Transverse colon (tissue), 4 donors: Measurements from ENCODE around the gene LSM14B.

ENCODE experiments used
- POLR2AphosphoS5 ChIP-seq, 3 donors: sonication (generic); formaldehyde crosslinking; IDR thresholded peaks; one replicate each; pipeline ENCODE4 v1.6.1; 2016; ENCODE audit warnings: antibody characterized with exemption in 3 of 3
- TF ChIP-seq, protein P1 (sequence below), 5 experiments: fragments of 200-600 bp in 3 of 5; fragments of 450-650 bp in 2 of 5; sonication (generic) in 3 of 5; IDR thresholded peaks; 1 replicate in 2 of 5; 2 replicates in 3 of 5; pipeline ENCODE4 v1.5.1; 2016 to 2017; ENCODE audit warnings: antibody characterized with exemption in 5 of 5, inconsistent platforms in 3 of 5, mild to moderate bottlenecking in 2 of 5, moderate library complexity in 1 of 5

GRCh38 chr20:62087632-62088031 lies 34.6 kb upstream of the LSM14B start:
- TF ChIP-seq, protein P1, sequence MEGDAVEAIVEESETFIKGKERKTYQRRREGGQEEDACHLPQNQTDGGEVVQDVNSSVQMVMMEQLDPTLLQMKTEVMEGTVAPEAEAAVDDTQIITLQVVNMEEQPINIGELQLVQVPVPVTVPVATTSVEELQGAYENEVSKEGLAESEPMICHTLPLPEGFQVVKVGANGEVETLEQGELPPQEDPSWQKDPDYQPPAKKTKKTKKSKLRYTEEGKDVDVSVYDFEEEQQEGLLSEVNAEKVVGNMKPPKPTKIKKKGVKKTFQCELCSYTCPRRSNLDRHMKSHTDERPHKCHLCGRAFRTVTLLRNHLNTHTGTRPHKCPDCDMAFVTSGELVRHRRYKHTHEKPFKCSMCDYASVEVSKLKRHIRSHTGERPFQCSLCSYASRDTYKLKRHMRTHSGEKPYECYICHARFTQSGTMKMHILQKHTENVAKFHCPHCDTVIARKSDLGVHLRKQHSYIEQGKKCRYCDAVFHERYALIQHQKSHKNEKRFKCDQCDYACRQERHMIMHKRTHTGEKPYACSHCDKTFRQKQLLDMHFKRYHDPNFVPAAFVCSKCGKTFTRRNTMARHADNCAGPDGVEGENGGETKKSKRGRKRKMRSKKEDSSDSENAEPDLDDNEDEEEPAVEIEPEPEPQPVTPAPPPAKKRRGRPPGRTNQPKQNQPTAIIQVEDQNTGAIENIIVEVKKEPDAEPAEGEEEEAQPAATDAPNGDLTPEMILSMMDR (IDR thresholded peaks at IDR 0.05) = no peak
- TF ChIP-seq POLR2AphosphoS5 (IDR thresholded peaks at IDR 0.05) = no peak
